ENCODE results near the gene HBG1.

GRCh38 chr11:5252919-5253265 is 3.2 kb upstream of the HBG1 start:
- TF ChIP-seq, protein P1, sequence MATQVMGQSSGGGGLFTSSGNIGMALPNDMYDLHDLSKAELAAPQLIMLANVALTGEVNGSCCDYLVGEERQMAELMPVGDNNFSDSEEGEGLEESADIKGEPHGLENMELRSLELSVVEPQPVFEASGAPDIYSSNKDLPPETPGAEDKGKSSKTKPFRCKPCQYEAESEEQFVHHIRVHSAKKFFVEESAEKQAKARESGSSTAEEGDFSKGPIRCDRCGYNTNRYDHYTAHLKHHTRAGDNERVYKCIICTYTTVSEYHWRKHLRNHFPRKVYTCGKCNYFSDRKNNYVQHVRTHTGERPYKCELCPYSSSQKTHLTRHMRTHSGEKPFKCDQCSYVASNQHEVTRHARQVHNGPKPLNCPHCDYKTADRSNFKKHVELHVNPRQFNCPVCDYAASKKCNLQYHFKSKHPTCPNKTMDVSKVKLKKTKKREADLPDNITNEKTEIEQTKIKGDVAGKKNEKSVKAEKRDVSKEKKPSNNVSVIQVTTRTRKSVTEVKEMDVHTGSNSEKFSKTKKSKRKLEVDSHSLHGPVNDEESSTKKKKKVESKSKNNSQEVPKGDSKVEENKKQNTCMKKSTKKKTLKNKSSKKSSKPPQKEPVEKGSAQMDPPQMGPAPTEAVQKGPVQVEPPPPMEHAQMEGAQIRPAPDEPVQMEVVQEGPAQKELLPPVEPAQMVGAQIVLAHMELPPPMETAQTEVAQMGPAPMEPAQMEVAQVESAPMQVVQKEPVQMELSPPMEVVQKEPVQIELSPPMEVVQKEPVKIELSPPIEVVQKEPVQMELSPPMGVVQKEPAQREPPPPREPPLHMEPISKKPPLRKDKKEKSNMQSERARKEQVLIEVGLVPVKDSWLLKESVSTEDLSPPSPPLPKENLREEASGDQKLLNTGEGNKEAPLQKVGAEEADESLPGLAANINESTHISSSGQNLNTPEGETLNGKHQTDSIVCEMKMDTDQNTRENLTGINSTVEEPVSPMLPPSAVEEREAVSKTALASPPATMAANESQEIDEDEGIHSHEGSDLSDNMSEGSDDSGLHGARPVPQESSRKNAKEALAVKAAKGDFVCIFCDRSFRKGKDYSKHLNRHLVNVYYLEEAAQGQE (tag by site-specific recombination; IDR thresholded peaks at IDR 0.05) = no peak
- no peak for TF ChIP-seq CTCF (tag by site-specific recombination; IDR thresholded peaks at IDR 0.05)
- no peak for TF ChIP-seq PRDM1 (tag by site-specific recombination; IDR thresholded peaks at IDR 0.05)
- no peak for TF ChIP-seq ELK4 (IDR thresholded peaks at IDR 0.05; ENCODE audit: borderline replicate concordance, low read depth, low read length)
- TF ChIP-seq ZNF510 (tag by site-specific recombination; IDR thresholded peaks at IDR 0.05; ENCODE audit: insufficient replicate concordance) = no peak
- TF ChIP-seq, protein P2, sequence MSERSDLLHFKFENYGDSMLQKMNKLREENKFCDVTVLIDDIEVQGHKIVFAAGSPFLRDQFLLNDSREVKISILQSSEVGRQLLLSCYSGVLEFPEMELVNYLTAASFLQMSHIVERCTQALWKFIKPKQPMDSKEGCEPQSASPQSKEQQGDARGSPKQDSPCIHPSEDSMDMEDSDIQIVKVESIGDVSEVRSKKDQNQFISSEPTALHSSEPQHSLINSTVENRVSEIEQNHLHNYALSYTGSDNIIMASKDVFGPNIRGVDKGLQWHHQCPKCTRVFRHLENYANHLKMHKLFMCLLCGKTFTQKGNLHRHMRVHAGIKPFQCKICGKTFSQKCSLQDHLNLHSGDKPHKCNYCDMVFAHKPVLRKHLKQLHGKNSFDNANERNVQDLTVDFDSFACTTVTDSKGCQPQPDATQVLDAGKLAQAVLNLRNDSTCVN (tag by site-specific recombination; optimal IDR thresholded peaks at IDR 0.05) = no peak
- TF ChIP-seq ZNF350 (tag by site-specific recombination; IDR thresholded peaks at IDR 0.05) = no peak
- TF ChIP-seq YY1 (tag by site-specific recombination; IDR thresholded peaks at IDR 0.05) = no peak
- TF ChIP-seq GLI2 (tag by site-specific recombination; IDR thresholded peaks at IDR 0.05; ENCODE audit: borderline replicate concordance, low read depth) = no peak
- TF ChIP-seq ZBTB21 (tag by site-specific recombination; IDR thresholded peaks at IDR 0.05) = no peak
- no peak for TF ChIP-seq ZNF423 (tag by site-specific recombination; IDR thresholded peaks at IDR 0.05)
- no peak for TF ChIP-seq ZNF175 (tag by site-specific recombination; IDR thresholded peaks at IDR 0.05)
- TF ChIP-seq KLF1 (tag by site-specific recombination; IDR thresholded peaks at IDR 0.05) = no peak
